Measurements from ENCODE around the gene ZDHHC11. TPM values are rescaled to one million over a fixed set of nuclear protein-coding genes. Genes with fewer than 3 reads are reported as not detected.
"Not testable (repeated sequence)": the region's sequence is repeated elsewhere in the genome, so short reads cannot be mapped to it uniquely, and the experiment has no call there.

ZDHHC11 gene
- polyA plus RNA-seq, 4 donors = 4.9 to 40.5 (median 6.5) TPM

DNA sequence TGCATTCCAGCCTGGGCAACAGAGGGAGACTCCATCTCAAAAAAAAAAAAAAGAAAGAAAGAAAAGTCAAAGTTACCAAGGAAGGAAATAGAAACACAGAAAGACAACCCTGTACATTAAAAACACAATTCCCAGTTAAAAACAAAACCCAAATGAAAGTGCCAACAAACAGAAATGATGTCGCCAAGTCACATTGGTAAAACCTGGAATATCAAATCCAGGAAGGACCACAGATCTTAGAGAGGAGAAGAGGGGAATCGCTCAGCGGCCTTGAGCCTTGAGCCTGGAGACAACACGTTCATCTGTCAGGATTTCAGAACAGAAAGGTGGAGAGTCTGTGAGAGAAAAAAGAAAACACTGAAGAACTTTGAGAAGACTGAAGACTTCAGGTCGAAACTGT is 1.2 kb upstream of the ZDHHC11 start:
- 27 to 52% (median 39%) methylated on average over 5 of the region's 5 CpGs for WGBS, 3 donors
- no peak for DNase-seq

DNA sequence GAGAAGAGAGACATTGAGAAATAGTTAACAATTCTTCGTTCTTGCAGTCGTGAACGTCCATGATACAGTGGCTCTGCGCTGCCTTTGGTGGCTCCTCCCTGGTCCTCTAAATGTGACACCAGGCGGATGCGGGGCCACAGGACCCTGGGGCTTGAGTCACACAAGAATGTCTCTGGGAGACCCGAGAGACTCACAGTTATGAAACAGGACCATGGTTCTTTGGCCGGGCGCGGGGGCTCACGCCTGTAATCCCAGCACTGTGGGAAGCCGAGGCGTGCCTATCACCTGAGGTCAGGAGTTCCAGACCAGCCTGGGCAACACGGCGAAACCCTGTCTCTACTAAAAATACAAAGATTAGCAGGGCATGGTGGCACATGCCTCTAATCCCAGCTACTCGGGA is 767 bp upstream of the ZDHHC11 start:
- no peak overlapping the region for H3K27ac ChIP-seq (ENCODE audit: low read depth in 1 of 3, low read length in 2 of 3)
- no peak for FAIRE-seq
- WGBS, 3 donors = 66 to 83% (median 70%) methylated on average over 16 of the region's 16 CpGs
- no peaks in the 10 kb centered on the region for H3K27me3 ChIP-seq (ENCODE audit: control insufficient read depth in 3 of 3, insufficient read depth in 3 of 3, low read length in 3 of 3)
- H3K4me3 ChIP-seq (ENCODE audit: low read depth in 1 of 3, low read length in 3 of 3) = no peak overlapping the region
- peaks cover 0 to 24% (median 0%) of the 10 kb centered on the region in 3 donors for H3K4me1 ChIP-seq (ENCODE audit: control insufficient read depth in 3 of 3, insufficient read depth in 2 of 3, low read depth in 1 of 3, low read length in 2 of 3)
- no peak for DNase-seq
- no peaks in the 10 kb centered on the region for H3K9me3 ChIP-seq (ENCODE audit: control insufficient read depth in 2 of 2, insufficient read depth in 1 of 2, low read depth in 1 of 2, low read length in 1 of 2)
- H3K36me3 ChIP-seq (ENCODE audit: control insufficient read depth in 3 of 3, insufficient read depth in 2 of 3, low read depth in 1 of 3, low read length in 3 of 3) = no peaks in the 10 kb centered on the region

More for the DNA sequence above, 1.2 kb upstream of the ZDHHC11 start:
- Histone ChIP-seq H3K27me3 (ENCODE audit: control insufficient read depth in 3 of 3, insufficient read depth in 3 of 3, low read length in 3 of 3) (no peaks in the 10 kb centered on the region), H3K4me1 (ENCODE audit: control insufficient read depth in 3 of 3, insufficient read depth in 2 of 3, low read depth in 1 of 3, low read length in 2 of 3) (peaks cover 0 to 24% (median 0%) of the 10 kb centered on the region in 3 donors), H3K9me3 (ENCODE audit: control insufficient read depth in 2 of 2, insufficient read depth in 1 of 2, low read depth in 1 of 2, low read length in 1 of 2) (no peaks in the 10 kb centered on the region), H3K4me3 (ENCODE audit: low read depth in 1 of 3, low read length in 3 of 3) (no peak overlapping the region), H3K27ac (ENCODE audit: low read depth in 1 of 3, low read length in 2 of 3) (no peak overlapping the region), H3K36me3 (ENCODE audit: control insufficient read depth in 3 of 3, insufficient read depth in 2 of 3, low read depth in 1 of 3, low read length in 3 of 3) (no peaks in the 10 kb centered on the region)
- no peak for FAIRE-seq

DNA sequence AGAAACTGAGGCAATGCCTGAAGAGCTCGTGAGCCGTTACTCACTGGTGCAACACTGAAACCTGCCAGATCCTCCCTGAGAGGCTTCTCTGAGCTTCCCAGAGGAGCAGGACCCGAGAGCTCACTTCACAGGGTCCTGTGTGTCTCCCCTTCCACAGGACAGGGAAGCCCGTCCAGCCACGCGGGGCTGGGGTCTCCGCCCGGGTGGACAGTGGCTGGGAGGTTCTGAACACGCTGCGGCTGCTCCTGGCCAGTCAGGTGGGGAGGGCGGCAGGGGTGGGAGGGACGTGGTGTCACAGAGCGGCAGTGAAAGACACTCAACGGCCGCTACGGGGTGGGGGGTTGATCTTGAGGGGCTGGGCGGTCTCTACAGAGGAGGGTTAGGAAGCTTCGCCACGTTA is 290 bp upstream of the ZDHHC11 start:
- Histone ChIP-seq H3K9me3 (ENCODE audit: control insufficient read depth in 2 of 2, insufficient read depth in 1 of 2, low read depth in 1 of 2, low read length in 1 of 2) (no peaks in the 10 kb centered on the region), H3K27ac (ENCODE audit: low read depth in 1 of 3, low read length in 2 of 3) (no peak overlapping the region), H3K27me3 (ENCODE audit: control insufficient read depth in 3 of 3, insufficient read depth in 3 of 3, low read length in 3 of 3) (no peaks in the 10 kb centered on the region), H3K36me3 (ENCODE audit: control insufficient read depth in 3 of 3, insufficient read depth in 2 of 3, low read depth in 1 of 3, low read length in 3 of 3) (no peaks in the 10 kb centered on the region), H3K4me3 (ENCODE audit: low read depth in 1 of 3, low read length in 3 of 3) (no peak overlapping the region), H3K4me1 (ENCODE audit: control insufficient read depth in 3 of 3, insufficient read depth in 2 of 3, low read depth in 1 of 3, low read length in 2 of 3) (peaks cover 0 to 24% (median 0%) of the 10 kb centered on the region in 3 donors)
- FAIRE-seq (no peak), DNase-seq (no peak)
- 48 to 53% (median 48%) methylated on average over 19 of the region's 19 CpGs for WGBS, 3 donors

DNA sequence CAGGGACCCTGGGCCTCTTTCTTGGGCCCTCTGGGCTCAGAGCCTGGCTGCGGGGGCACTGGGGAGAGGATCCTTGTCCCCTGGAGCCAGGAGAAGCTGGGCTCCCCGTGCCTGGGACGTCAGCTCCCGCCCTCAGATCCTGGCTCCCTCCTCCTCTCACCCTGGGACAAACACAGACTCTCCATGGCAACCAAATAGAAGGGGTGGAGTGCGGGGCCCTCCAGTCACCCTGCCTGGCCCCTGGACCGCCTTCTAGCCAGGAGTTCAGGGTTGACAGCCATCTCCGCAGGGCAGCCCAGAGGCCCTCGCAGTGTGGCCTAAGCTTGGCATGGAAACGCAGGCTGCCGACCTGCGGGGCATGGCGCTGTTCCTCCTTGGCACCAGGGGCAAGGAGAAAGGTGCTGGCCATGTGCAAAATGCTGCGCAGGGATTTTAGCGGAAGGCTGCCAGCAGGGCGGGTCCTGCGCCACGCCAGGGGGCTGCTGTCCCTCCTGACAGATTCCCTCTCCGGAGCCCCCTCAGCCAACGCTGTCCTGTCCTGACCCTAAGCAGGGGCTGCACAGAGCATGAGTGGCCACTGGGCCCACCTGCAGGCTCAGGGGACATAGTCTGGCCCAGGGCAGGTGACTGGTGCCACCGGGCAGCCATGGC is 1.0 kb downstream of the ZDHHC11 start:
- 37 to 61% (median 47%) methylated on average over 17 to 20 of the region's 20 CpGs for WGBS, 3 donors
- DNase-seq (peak; percentile 49 to 92), FAIRE-seq (no peak)
- Histone ChIP-seq H3K4me1 (ENCODE audit: control insufficient read depth in 3 of 3, insufficient read depth in 2 of 3, low read depth in 1 of 3, low read length in 2 of 3) (peaks cover 0 to 24% (median 0%) of the 10 kb centered on the region in 3 donors), H3K27me3 (ENCODE audit: control insufficient read depth in 3 of 3, insufficient read depth in 3 of 3, low read length in 3 of 3) (no peaks in the 10 kb centered on the region), H3K27ac (ENCODE audit: low read depth in 1 of 3, low read length in 2 of 3) (no peak overlapping the region), H3K36me3 (ENCODE audit: control insufficient read depth in 3 of 3, insufficient read depth in 2 of 3, low read depth in 1 of 3, low read length in 3 of 3) (no peaks in the 10 kb centered on the region), H3K9me3 (ENCODE audit: control insufficient read depth in 2 of 2, insufficient read depth in 1 of 2, low read depth in 1 of 2, low read length in 1 of 2) (no peaks in the 10 kb centered on the region), H3K4me3 (ENCODE audit: low read depth in 1 of 3, low read length in 3 of 3) (peak overlapping the region in 1 of 3 donors; percentile 4)

DNA sequence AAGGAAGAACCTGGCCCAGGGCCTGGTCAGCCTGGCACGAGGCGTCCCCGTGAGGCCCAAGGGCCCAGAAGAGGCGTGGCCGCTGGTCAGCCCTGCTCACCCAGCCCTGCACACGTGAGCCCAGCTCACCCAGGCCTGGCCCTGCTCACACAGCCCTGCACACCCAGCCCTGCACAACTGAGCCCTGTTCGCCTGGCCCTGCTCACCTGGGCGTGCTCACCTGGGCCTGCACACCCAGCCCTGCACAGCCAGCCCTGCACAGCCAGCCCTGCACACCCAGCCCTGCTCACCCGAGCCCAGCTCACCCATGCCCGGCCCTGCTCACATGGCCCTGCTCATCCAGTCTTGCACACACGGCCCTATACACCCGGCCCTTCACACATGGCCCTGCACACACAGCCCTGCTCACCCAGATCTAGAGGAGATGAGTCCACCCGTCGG is 2.1 kb downstream of the ZDHHC11 start:
- WGBS, 3 donors = 87 to 89% (median 88%) methylated on average over 14 of the region's 14 CpGs
- FAIRE-seq = no peak

DNA sequence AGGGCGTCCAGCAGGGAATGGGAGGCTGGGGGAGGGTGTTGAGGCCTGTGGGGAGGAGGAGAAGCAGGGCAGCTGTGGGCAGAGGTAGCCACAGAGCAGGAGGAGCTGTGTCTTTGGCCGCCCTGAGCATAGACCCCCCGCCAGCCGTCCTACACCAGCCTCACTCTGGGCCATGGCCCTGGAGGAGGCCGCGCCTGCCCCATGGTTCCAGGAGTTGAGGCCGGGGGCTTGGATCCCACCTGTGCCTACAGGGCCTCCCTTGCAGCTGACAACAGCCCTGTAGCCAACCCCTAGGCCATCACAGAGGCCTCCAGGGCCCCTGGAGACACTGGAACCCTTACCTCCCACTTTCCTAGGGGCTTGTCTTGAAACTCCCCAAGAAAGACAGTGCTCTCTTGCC is 3.0 kb downstream of the ZDHHC11 start:
- WGBS, 3 donors = 95 to 96% (median 96%) methylated on average over 4 to 6 of the region's 7 CpGs
- not testable (repeated sequence) for FAIRE-seq; H3K4me3 ChIP-seq (ENCODE audit: low read depth in 1 of 3, low read length in 3 of 3); H3K9me3 ChIP-seq (ENCODE audit: control insufficient read depth in 2 of 2, insufficient read depth in 1 of 2, low read depth in 1 of 2, low read length in 1 of 2); H3K36me3 ChIP-seq (ENCODE audit: control insufficient read depth in 3 of 3, insufficient read depth in 2 of 3, low read depth in 1 of 3, low read length in 3 of 3); H3K27ac ChIP-seq (ENCODE audit: low read depth in 1 of 3, low read length in 2 of 3); H3K27me3 ChIP-seq (ENCODE audit: control insufficient read depth in 3 of 3, insufficient read depth in 3 of 3, low read length in 3 of 3); DNase-seq
- H3K4me1 ChIP-seq (ENCODE audit: control insufficient read depth in 3 of 3, insufficient read depth in 2 of 3, low read depth in 1 of 3, low read length in 2 of 3) = peaks cover 0 to 24% (median 0%) of the 10 kb centered on the region in 3 donors

More for the DNA sequence above, 2.1 kb downstream of the ZDHHC11 start:
- H3K4me1 ChIP-seq (ENCODE audit: control insufficient read depth in 3 of 3, insufficient read depth in 2 of 3, low read depth in 1 of 3, low read length in 2 of 3) = peaks cover 0 to 24% (median 0%) of the 10 kb centered on the region in 3 donors
- H3K36me3 ChIP-seq (ENCODE audit: control insufficient read depth in 3 of 3, insufficient read depth in 2 of 3, low read depth in 1 of 3, low read length in 3 of 3) = no peaks in the 10 kb centered on the region
- H3K27ac ChIP-seq (ENCODE audit: low read depth in 1 of 3, low read length in 2 of 3) = no peak overlapping the region
- no peaks in the 10 kb centered on the region for H3K27me3 ChIP-seq (ENCODE audit: control insufficient read depth in 3 of 3, insufficient read depth in 3 of 3, low read length in 3 of 3)
- no peak overlapping the region for H3K4me3 ChIP-seq (ENCODE audit: low read depth in 1 of 3, low read length in 3 of 3)
- no peak for DNase-seq
- H3K9me3 ChIP-seq (ENCODE audit: control insufficient read depth in 2 of 2, insufficient read depth in 1 of 2, low read depth in 1 of 2, low read length in 1 of 2) = no peaks in the 10 kb centered on the region

DNA sequence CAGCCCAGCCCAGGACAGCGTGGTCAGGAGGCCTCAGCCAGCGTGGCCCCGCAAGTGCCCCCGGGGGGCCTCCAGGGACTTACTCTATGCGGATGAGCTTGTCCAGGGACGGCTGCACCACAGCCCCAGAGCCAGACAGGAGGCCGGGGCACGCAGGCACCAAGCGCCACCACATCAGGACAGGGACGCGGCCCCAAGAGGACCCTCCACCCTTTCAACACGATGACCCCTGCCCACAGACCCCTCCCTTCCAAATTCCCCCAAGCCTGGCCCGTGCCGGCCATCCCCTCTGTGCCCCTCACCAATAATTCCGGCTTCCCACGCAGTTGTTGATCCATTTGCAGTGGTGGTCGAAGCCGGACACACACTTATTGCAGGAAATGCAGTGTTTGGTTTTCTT is 3.6 kb downstream of the ZDHHC11 start:
- H3K4me1 ChIP-seq (ENCODE audit: control insufficient read depth in 3 of 3, insufficient read depth in 2 of 3, low read depth in 1 of 3, low read length in 2 of 3) = peaks cover 0 to 24% (median 0%) of the 10 kb centered on the region in 3 donors
- not testable (repeated sequence) for FAIRE-seq; H3K9me3 ChIP-seq (ENCODE audit: control insufficient read depth in 2 of 2, insufficient read depth in 1 of 2, low read depth in 1 of 2, low read length in 1 of 2); DNase-seq; H3K27me3 ChIP-seq (ENCODE audit: control insufficient read depth in 3 of 3, insufficient read depth in 3 of 3, low read length in 3 of 3); H3K36me3 ChIP-seq (ENCODE audit: control insufficient read depth in 3 of 3, insufficient read depth in 2 of 3, low read depth in 1 of 3, low read length in 3 of 3); H3K27ac ChIP-seq (ENCODE audit: low read depth in 1 of 3, low read length in 2 of 3); H3K4me3 ChIP-seq (ENCODE audit: low read depth in 1 of 3, low read length in 3 of 3)
- 80 to 93% (median 87%) methylated on average over 1 to 10 of the region's 18 CpGs for WGBS, 3 donors

DNA sequence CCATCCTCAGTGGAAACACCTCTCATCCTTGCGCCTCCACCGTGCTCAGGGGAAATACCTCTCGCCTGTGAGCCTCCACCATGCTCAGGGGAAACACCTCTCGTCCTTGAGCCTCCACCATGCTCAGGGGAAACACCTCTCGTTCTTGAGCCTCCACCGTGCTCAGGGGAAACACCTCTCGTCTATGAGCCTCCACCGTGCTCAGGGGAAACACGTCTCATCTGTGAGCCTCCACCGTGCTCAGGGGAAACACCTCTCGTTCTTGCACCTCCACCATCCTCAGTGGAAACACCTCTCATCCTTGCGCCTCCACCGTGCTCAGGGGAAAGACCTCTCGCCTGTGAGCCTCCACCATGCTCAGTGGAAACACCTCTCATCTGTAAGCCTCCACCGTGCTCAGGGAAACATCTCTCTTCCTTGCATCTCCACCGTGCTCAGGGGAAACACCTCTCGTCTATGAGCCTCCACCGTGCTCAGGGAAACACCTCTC is 4.1 kb downstream of the ZDHHC11 start:
- H3K27ac ChIP-seq (ENCODE audit: low read depth in 1 of 3, low read length in 2 of 3); H3K9me3 ChIP-seq (ENCODE audit: control insufficient read depth in 2 of 2, insufficient read depth in 1 of 2, low read depth in 1 of 2, low read length in 1 of 2); FAIRE-seq; DNase-seq; H3K4me3 ChIP-seq (ENCODE audit: low read depth in 1 of 3, low read length in 3 of 3); H3K27me3 ChIP-seq (ENCODE audit: control insufficient read depth in 3 of 3, insufficient read depth in 3 of 3, low read length in 3 of 3): not testable (repeated sequence)
- peaks cover 0 to 12% (median 0%) of the 10 kb centered on the region in 3 donors for H3K36me3 ChIP-seq (ENCODE audit: control insufficient read depth in 3 of 3, insufficient read depth in 2 of 3, low read depth in 1 of 3, low read length in 3 of 3)
- WGBS, 3 donors = 74 to 78% (median 75%) methylated on average over 18 of the region's 18 CpGs
- peaks cover 0 to 24% (median 0%) of the 10 kb centered on the region in 3 donors for H3K4me1 ChIP-seq (ENCODE audit: control insufficient read depth in 3 of 3, insufficient read depth in 2 of 3, low read depth in 1 of 3, low read length in 2 of 3)

Data from small intestine (tissue), 7 donors.